H9 (cell line): ENCODE data around the gene MRGPRD. TPM values are rescaled to one million over a fixed set of nuclear protein-coding genes. Genes with fewer than 3 reads are reported as not detected.

Source experiments
- DNase-seq: peaks from one replicate; pipeline ENCODE4 v3.0.0-alpha.2; 2017
- H2AFZ ChIP-seq: one replicate; pipeline ENCODE4 v1.6.1; 2013; ENCODE audit warnings: mild to moderate bottlenecking, low read length, control low read depth, moderate library complexity
- H2AK5ac ChIP-seq: 2 replicates; pipeline ENCODE4 v1.6.1; 2013; ENCODE audit warnings: low read length, control low read depth, mixed read lengths; ENCODE audit not compliant: insufficient read length
- H2BK120ac ChIP-seq: one replicate; pipeline ENCODE4 v1.6.1; 2013; ENCODE audit warnings: low read depth, mild to moderate bottlenecking, low read length, control low read depth, inconsistent platforms; ENCODE audit not compliant: poor library complexity, severe bottlenecking
- H2BK12ac ChIP-seq: 2 replicates; pipeline ENCODE4 v1.6.1; 2013; ENCODE audit warnings: low read length, control low read depth, mixed read lengths, low read depth; ENCODE audit not compliant: insufficient read length
- H2BK15ac ChIP-seq: 2 replicates; pipeline ENCODE4 v1.6.1; 2013; ENCODE audit warnings: low read depth, low read length, control low read depth
- H2BK20ac ChIP-seq: one replicate; pipeline ENCODE4 v1.6.1; 2013; ENCODE audit warnings: low read depth, mild to moderate bottlenecking, low read length, control low read depth, inconsistent platforms; ENCODE audit not compliant: poor library complexity, severe bottlenecking
- H2BK5ac ChIP-seq: 2 replicates; pipeline ENCODE4 v1.6.1; 2013; ENCODE audit warnings: low read length, control low read depth, mixed read lengths; ENCODE audit not compliant: insufficient read length
- H3K14ac ChIP-seq: 2 replicates; pipeline ENCODE4 v1.6.1; 2013; ENCODE audit warnings: low read length, control low read depth; ENCODE audit not compliant: insufficient read depth
- H3K18ac ChIP-seq: 2 replicates; pipeline ENCODE4 v1.6.1; 2013; ENCODE audit warnings: low read depth, mild to moderate bottlenecking, mixed read lengths, low read length, control low read depth; ENCODE audit not compliant: insufficient read length
- H3K23ac ChIP-seq: 2 replicates; pipeline ENCODE4 v1.6.1; 2013; ENCODE audit warnings: low read length, control low read depth, mixed read lengths, low read depth; ENCODE audit not compliant: insufficient read length
- H3K23me2 ChIP-seq: 2 replicates; pipeline ENCODE4 v1.6.1; 2013; ENCODE audit warnings: low read depth, mild to moderate bottlenecking, mixed read lengths, low read length, control low read depth; ENCODE audit not compliant: insufficient read length, poor library complexity, severe bottlenecking
- H3K27ac ChIP-seq: 2 replicates; pipeline ENCODE4 v1.5.1; 2013; ENCODE audit warnings: low read length, control low read depth, mixed read lengths, low read depth; ENCODE audit not compliant: insufficient read length
- H3K27me3 ChIP-seq: 2 replicates; pipeline ENCODE4 v1.6.1; 2013; ENCODE audit warnings: low read length, control low read depth, inconsistent platforms; ENCODE audit not compliant: insufficient read depth
- H3K4ac ChIP-seq: 2 replicates; pipeline ENCODE4 v1.6.1; 2013; ENCODE audit warnings: low read depth, mild to moderate bottlenecking, control low read depth, inconsistent platforms, low read length, moderate library complexity
- H3K4me1 ChIP-seq: 2 replicates; pipeline ENCODE4 v1.6.1; 2013; ENCODE audit warnings: low read length, control low read depth, inconsistent platforms; ENCODE audit not compliant: insufficient read depth
- H3K4me2 ChIP-seq: 2 replicates; pipeline ENCODE4 v1.6.1; 2013; ENCODE audit warnings: low read length, control low read depth, mixed read lengths; ENCODE audit not compliant: insufficient read length, insufficient read depth
- H3K56ac ChIP-seq: 2 replicates; pipeline ENCODE4 v1.6.1; 2013; ENCODE audit warnings: low read depth, mild to moderate bottlenecking, mixed read lengths, low read length, control low read depth; ENCODE audit not compliant: insufficient read length
- H3K79me1 ChIP-seq: 2 replicates; pipeline ENCODE4 v1.6.1; 2013; ENCODE audit warnings: low read depth, mild to moderate bottlenecking, moderate library complexity, low read length, control low read depth, inconsistent platforms; ENCODE audit not compliant: insufficient read depth, poor library complexity, severe bottlenecking
- H3K79me2 ChIP-seq: 2 replicates; pipeline ENCODE4 v1.6.1; 2013; ENCODE audit warnings: low read length, control low read depth, inconsistent platforms; ENCODE audit not compliant: insufficient read depth
- H3K9ac ChIP-seq: 2 replicates; pipeline ENCODE4 v1.6.1; 2013; ENCODE audit warnings: low read length, control low read depth, mixed read lengths; ENCODE audit not compliant: insufficient read length; ENCODE audit errors: extremely low read depth
- H3K9me3 ChIP-seq: one replicate; pipeline ENCODE4 v1.6.1; 2013; ENCODE audit warnings: low read depth, low read length, inconsistent platforms; ENCODE audit not compliant: control insufficient read depth
- H3T11ph ChIP-seq: one replicate; pipeline ENCODE4 v1.6.1; 2013; ENCODE audit warnings: mild to moderate bottlenecking, low read length, control low read depth, inconsistent platforms
- H4K20me1 ChIP-seq: one replicate; pipeline ENCODE4 v1.6.1; 2013; ENCODE audit not compliant: control insufficient read depth, insufficient read length, insufficient read depth
- H4K5ac ChIP-seq: 2 replicates; pipeline ENCODE4 v1.6.1; 2013; ENCODE audit warnings: low read depth, mild to moderate bottlenecking, mixed read lengths, low read length, control low read depth; ENCODE audit not compliant: insufficient read length
- H4K8ac ChIP-seq: replicated peaks from 2 replicates; pipeline ENCODE4 v1.6.1; 2013; ENCODE audit warnings: low read length, control low read depth, mixed read lengths, low read depth; ENCODE audit not compliant: insufficient read length
- H4K91ac ChIP-seq: 2 replicates; pipeline ENCODE4 v1.6.1; 2013; ENCODE audit warnings: low read depth, mild to moderate bottlenecking, moderate library complexity, mixed read lengths, low read length, control low read depth; ENCODE audit not compliant: insufficient read length
- H3K27ac Mint-ChIP-seq, 3 experiments: 2 replicates in 2 of 3; 3 replicates in 1 of 3; pipeline ENCODE4 v1.8.0; 2020 to 2021; ENCODE audit warnings: mixed read lengths in 3 of 3, mild to moderate bottlenecking in 1 of 3, moderate library complexity in 1 of 3
- H3K27me3 Mint-ChIP-seq: 2 replicates; pipeline ENCODE4 v1.8.0; 2021; ENCODE audit warnings: low read depth, mild to moderate bottlenecking, moderate library complexity, mixed read lengths
- H3K36me3 Mint-ChIP-seq, 3 experiments: 2 replicates in 2 of 3; 3 replicates in 1 of 3; pipeline ENCODE4 v1.8.0; 2020 to 2021; ENCODE audit warnings: low read depth in 3 of 3, mixed read lengths in 3 of 3; ENCODE audit not compliant: insufficient read depth in 1 of 3
- H3K4me1 Mint-ChIP-seq, 2 experiments: 2 replicates each; pipeline ENCODE4 v1.8.0; 2020; ENCODE audit warnings: mixed read lengths in 2 of 2
- H3K4me3 Mint-ChIP-seq, 2 experiments: 2 replicates in 1 of 2; 3 replicates in 1 of 2; pipeline ENCODE4 v1.8.0; 2020 to 2021; ENCODE audit warnings: mild to moderate bottlenecking in 2 of 2, mixed read lengths in 2 of 2, moderate library complexity in 1 of 2
- H3K9me3 Mint-ChIP-seq, 2 experiments: 2 replicates in 1 of 2; 3 replicates in 1 of 2; pipeline ENCODE4 v1.8.0; 2020; ENCODE audit warnings: mild to moderate bottlenecking in 2 of 2, mixed read lengths in 2 of 2, moderate library complexity in 1 of 2
- CTCF ChIP-seq: fragments of 200-600 bp; sonication (generic); conservative IDR thresholded peaks from 3 replicates; pipeline ENCODE4 v1.8.0; 2021; ENCODE audit warnings: antibody characterized with exemption, mild to moderate bottlenecking
- total RNA-seq: library from RNA; stranded (reverse); gene quantifications from 2 replicates; pipeline ENCODE4 v1.2.1, GENCODE V29; 2021

The MRGPRD gene
- total RNA-seq, 1 experiment from 2014 or later: not detected

GRCh38 chr11:68988491-68988890, 7.7 kb upstream of the MRGPRD start:
- H3K79me1 ChIP-seq: no peaks in the 10 kb centered on the region
- no peak overlapping the region for H3K23ac ChIP-seq
- no peaks in the 10 kb centered on the region for H4K20me1 ChIP-seq
- H2AFZ ChIP-seq: no peak overlapping the region
- no peak overlapping the region for H2BK15ac ChIP-seq
- H3K56ac ChIP-seq: no peak overlapping the region
- H2BK120ac ChIP-seq: no peak overlapping the region
- no peak overlapping the region for H3K4ac ChIP-seq
- DNase-seq: no peak
- H3K9ac ChIP-seq: no peak overlapping the region
- no peak overlapping the region for H2BK5ac ChIP-seq
- no peak overlapping the region for H3T11ph ChIP-seq
- Mint-ChIP-seq H3K27ac (no peak overlapping the region), H3K27me3 (peaks cover 2% of the 10 kb centered on the region; the same call in 1 of the 2 replicates), H3K4me3 (no peak overlapping the region), H3K9me3 (peaks cover 9 to 10% of the 10 kb centered on the region in 2 experiments; a peak in 4 of 5 replicates), H3K4me1 (no peaks in the 10 kb centered on the region), H3K36me3 (no peaks in the 10 kb centered on the region)
- no peak for TF ChIP-seq CTCF
- no peak overlapping the region for H3K18ac ChIP-seq
- no peak overlapping the region for H4K5ac ChIP-seq
- no peak overlapping the region for H3K14ac ChIP-seq
- H3K9me3 ChIP-seq: no peaks in the 10 kb centered on the region
- no peak overlapping the region for H4K91ac ChIP-seq
- H2BK12ac ChIP-seq: no peak overlapping the region
- H3K23me2 ChIP-seq: no peaks in the 10 kb centered on the region
- no peak overlapping the region for H3K4me2 ChIP-seq
- H4K8ac ChIP-seq: no peak overlapping the region
- H3K79me2 ChIP-seq: no peaks in the 10 kb centered on the region
- no peak overlapping the region for H3K27ac ChIP-seq
- H2BK20ac ChIP-seq: no peak overlapping the region
- H3K4me1 ChIP-seq: no peaks in the 10 kb centered on the region
- H2AK5ac ChIP-seq: no peak overlapping the region
- no peaks in the 10 kb centered on the region for H3K27me3 ChIP-seq
